Fibroblast of skin of left biceps (primary cell): ENCODE results near the gene GALNS.

Experiments used
- DNase-seq, 2 experiments: peaks; one replicate each; pipeline ENCODE4 v3.0.0-alpha.2; 2013; ENCODE audit warnings: low read depth in 2 of 2

The GALNS gene

DNA sequence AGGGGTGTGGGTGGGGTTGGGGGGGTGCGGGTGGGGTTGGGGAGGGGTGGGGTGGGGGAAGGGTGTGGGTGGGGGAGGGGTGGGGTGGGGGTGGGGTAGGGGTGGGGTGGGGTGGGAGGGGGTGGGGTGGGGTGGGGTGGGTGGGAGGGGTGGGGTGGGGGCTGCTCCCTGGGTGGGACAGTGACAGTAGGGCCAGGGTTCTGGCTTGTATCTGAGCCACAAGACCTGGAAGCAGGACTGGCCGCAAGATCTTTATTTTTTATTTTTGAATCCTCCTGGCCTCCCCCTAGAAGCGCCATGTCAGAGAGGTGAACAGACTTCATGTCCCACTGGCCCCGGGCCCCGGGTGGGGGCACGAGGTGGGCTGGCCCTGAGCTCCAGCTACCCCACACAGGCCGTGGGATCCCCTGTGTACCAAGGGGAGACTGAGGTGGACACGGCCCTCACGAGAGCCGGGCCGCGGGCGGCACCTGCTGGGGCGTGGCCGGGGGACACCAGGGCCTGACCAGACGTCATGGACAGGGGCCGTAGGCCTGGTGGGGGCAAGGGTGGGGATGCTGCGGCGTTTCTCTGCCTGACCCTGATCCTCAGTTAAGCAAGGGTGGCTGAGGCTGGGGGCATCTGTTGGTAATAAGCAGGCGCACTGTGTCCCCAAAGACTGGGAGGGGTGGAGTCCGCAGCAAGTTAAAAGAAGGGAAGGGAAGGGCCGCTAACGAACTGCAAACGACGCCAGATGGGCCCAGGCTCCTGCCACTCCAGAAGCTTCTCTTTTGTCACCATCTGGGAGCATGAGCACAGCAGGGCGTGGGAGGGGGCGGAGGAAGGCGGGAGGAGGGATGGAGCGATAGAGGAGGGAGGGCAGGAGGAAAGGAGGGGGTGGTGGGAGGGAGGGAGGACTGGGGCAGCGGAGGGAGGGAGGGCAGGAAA is 32.0 kb upstream of the GALNS start:
- DNase-seq: no peak

DNA sequence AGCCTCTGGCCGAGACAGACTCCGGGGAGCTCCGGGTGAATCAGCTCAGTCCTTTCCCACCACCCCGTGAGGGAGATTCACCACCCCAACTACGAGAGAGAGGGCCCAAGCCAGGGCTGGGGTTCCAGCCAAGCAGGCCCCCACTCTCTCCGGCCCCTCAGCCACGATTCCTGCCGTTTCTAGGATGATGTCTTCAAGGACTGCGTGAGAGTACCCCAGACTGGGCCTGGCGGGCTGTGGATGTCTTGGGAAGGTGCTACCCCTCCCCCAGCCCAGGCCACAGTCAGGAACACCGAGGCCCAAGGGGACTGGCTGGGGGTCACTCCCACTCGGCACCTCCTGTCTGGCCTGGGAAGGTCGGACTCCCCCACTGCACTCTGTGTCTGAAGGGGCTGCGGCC is 31.3 kb upstream of the GALNS start:
- no peak for DNase-seq

DNA sequence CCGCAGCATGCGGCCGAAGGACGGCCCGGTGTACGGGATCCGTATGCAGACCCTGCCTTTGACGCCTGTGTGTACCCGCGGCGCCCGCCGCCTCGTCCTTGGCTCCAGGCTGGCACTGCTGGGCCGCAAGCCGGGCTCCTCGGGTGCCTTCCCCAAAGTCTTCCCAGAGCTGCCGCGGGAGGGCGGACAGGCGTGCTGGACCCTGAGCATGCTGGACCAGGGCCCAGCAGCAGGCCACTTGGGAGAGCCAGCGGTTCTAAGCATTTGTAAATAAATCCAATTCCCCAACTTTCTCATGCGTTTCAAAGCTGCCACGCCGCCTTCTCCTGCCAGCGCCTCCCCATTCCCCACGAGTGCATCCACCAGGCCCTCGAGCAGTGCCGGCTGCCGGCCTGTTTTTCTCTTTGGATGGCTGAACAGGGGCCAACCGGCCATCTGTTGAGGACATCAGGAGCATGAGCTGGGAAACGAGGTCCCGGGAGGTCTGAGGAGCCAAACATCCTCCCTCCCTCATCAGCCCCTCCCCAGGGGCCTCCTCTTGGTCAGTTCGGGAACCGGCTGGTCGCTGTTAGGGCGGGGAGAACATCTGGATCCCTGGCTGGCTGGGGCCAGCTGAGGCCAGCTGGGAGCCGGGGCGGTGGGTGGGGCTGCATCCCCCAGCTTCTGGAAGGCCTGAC is 30.2 kb upstream of the GALNS start:
- DNase-seq: no peak

DNA sequence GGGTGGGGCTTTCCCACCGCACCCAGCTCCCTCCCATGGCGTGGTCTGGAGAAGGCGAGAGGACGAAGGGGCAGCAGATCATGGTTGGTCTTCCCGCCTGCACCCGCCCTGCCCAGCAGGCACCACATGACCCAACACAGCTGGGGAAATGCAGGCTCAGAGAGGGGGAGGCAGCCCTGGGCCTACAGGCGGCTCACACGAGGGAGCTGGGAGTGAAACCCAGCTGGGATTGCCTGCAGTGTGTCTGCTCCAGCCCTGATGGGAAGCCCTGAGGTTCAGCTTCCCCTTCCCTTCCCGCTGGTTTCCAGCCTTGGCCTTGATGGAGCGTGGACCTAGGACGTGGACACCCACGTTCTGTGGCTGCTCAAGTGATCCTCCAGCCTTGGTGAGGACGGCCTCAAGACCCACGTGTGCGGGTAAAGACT is 29.7 kb upstream of the GALNS start:
- no peak for DNase-seq

DNA sequence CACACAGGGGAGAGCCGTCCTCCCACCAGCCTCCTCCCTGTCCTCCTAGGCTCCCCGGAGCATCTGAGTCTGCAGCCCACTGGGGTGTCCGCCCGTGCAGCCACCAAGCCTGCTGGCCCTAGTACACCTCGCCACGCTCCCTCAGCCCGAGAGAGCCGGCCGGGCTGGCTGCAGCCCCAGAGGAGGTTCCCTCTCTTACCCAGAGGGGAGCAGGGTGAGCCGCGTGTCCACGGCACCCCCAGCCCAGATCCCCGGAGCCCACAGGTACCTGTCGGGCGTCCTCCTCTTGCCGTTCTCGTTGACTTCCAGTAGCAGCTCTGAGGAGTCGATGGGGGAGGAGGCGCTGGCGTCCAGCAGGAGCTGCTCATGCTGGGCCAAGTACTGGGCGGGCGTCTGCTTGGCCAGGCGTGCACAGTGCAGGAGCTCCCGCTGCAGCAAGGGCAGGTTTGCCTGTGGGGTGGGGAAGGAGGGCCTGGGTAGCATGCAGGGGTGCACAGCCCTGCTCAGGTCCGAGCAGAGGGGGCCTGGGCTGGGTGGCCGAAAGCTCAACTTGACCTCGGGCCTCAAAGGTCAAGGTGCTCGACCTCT is 29.0 kb upstream of the GALNS start:
- no peak for DNase-seq

DNA sequence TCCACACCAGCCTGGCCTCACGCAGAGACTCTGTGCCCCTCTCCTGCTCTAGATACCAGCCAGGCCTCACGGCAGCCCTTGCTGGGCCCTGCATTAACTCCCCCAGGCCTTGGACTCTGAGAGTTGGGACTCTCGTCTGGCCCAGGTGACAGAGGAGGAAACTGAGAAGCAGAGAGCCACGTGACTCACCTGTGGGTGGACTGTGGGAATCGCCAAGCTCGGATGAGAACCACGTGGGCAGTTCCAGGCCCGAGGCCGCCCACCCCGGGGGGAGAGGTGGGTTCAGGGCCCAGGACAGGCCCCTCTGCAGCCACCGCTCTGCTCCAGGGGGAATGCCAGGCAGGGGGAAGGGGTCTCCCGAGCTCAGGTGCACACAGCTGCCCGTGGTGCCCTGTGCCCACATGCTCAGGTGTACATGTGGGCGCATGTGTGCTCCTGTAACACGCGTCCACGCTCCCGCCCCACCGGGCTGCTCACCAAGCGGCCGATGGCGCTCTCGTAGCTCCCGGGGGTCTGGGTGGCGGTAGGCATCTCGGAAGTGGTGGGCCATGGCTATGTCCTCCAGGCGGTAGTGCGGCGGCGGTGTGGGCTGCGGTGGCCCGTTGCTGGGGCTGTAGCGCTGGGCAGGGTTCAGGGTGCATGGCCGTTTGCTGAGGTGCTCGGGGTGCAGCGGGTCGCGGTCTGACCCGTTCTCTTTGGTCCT is 28.0 kb upstream of the GALNS start:
- DNase-seq: no peak

DNA sequence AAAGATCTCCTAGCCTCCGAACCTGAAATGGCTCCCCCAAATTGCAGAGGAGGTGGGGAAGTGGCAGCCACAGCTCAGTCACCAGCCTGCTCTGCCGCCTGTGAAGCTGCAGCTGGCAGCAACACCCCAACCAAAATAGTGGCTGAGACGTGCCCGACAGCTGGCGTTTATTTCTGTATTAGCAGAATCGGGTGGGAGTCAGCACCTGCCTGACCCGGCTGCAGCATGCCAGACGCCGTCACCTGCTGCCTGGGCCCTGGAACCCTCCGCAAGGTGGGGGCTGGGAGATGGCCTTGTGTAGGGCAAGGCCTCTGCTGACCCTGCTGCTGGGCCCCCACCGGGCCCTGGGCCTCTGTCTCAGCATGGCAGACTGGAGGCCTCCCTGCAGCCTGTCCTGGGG is 27.2 kb upstream of the GALNS start:
- DNase-seq: no peak

DNA sequence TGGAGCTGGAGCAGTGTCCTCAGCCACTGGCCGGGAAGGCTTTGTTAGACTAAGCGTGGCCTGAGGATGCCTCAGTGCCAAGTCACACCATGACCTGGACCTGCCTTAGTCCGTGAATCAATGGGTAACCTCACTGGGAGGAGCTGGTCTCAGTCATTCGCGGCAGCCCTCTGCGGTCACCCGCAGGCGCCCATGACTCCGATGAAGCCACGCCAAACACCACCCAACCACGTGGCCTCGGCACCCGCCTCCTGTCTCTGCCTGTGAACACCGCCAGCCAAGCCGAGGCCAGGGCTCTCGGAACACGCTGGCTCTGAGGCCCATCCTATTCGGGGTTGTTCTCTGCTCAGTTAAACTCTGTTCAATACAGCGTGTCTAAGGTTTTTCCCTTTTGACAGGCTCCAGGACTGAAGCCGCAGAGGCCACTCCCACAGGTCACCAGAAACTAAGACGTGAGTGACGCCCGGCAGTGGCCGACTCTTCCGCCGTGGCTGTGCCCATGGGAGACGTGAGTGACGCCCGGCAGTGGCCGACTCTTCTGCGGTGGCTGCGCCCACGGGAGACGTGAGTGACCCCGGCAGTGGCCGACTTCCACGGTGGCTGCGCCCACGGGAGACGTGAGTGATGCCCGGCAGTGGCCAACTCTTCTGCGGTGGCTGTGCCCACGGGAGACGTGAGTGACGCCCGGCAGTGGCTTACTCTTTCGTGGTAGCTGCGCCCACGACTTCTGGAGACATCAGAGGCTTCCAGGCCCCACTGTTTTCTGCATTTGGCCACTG is 26.6 kb upstream of the GALNS start:
- no peak for DNase-seq

DNA sequence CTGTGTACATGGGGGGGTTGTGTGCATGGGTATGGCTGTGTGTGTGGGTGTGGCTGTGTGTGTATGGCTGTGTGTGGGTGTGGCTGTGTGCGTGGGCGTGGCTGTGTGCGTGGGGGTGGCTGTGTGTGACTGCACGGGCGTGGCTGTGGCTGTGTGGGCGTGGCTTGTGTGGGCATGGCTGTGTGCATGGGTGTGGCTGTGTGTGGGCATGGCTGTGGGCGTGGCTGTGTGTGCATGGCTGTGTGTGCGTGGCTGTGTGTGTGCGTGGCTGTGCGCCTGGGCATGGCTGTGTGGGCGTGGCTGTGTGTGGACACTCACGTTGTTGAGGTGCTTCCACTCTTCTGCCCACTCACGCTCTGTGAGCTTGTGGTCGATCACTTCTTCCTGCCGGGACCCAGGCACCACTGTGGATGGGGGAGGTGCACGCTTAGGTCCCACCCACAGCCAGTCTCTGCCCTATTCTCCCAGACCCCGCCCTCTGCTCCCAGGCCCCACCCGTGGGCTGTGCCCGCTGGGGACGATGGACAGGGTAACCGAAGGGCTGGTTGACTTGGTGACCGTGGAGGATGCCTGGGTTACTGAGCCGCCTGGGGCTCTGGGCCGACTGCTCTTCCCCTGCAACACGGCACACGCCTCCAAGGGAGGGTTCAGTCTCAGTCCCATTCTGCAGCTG is 25.7 kb upstream of the GALNS start:
- no peak for DNase-seq

DNA sequence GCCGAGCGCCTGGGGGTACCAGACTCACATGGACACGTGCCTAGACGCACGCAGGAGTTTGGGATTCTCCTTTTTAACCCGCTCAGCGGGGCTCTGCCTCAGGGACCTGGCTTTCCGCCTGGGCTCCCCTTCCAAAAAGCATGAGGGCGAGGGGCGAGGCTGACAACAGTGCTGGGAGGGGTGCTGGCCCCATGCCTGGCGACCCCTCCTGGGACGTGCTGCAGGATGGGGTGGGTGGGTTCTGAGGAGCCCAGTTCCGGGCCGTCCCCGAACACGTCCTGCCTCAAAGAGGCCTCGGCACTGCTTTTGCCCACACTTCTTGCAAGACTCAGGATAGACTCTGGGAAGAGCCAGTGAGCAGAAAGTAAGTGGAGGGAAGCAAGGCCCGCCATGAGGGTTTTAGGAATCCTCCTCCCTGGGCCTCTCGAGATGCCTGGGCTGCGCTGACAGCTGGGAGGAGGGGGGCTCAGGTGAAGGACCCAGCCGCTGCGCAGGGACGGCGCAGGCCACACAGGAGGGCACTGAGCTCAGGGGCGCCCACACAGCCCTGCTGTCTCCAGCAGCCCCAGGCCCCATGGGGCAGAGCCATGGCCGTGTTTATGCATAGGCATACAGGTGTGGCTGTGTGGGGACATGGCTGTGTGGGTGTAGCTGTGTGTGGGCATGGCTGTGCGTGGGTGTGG is 25.1 kb upstream of the GALNS start:
- no peak for DNase-seq

DNA sequence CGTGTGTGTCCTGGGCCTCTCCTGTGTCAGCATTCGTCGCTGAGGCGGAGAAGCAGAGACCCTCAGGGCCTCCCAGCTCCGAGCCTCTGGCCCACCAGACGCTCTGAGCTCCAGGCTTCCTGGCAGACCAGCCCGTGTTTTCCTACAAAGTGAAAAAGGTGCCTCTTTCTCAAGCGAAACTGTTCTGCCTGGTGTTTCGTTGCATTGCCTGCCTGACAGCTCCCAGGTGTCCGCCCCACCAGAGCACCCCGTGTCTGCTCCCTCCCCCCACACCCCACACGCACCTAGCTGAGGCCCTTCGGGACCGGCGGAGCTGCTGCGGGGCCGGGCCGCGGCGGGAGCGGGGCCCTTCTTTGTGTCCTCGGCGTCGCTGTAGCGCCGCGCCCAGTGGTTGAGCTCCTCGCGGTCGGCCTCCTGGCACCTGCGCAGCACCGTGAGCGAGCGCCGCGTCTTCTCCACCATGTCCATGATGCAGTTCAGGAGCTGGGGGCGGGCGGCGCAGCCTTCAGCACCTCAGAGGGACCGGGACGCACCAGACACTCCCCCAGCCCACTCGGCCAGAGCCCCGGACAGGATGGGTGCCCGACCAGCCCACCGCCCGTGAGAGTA is 24.4 kb upstream of the GALNS start:
- DNase-seq: no peak

DNA sequence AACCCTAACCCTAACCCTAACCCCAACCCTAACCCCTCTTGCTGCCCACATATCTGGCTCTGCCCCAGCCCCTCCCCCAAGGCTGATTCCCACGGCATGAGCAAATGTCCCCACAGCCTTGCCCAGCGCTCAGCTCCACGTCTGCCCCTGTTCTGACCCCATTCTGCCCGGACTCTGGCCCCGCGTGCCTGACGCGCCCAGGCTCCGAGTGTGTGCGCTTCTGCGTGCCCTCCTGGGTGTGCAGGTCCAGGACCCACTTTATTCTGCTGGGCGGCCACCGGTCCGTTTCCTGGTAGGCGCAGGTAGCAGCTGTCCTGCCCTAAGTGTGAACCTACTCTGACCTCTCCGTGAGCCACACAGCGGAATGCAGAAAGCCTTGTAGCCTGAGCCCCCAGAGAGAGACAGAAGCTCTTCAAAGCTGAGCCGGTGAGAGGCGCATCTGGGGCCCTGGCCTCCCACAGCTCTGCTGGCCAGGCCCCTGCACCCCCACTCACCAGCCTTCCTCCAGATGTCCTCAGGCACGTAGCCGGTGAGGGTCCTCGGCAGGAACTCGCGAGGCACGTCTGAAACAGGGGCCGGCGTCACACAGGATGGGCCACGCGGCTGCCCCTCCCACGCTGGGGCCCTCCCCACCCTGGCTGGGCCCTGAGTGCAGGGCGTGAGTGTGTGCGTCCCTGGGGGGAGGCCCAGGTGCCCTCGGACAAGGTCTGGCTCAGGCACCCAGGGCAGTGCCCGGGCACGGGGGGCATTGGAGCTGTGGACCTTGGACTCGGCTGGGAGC is 23.7 kb upstream of the GALNS start:
- DNase-seq: no peak

DNA sequence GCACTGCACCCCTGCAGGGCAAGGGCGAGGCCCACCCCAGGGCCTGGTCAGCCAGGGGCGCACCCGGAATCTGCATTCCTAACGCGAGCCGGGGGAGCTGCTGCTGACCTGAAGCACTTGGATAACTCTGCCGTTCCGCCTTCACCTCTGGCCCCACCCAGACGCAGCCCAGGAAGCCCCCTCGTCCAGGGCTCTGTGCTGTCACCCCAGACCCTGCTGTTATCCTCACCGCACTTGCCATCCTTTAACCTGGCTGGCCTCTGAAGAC is 23.0 kb upstream of the GALNS start:
- no peak for DNase-seq

DNA sequence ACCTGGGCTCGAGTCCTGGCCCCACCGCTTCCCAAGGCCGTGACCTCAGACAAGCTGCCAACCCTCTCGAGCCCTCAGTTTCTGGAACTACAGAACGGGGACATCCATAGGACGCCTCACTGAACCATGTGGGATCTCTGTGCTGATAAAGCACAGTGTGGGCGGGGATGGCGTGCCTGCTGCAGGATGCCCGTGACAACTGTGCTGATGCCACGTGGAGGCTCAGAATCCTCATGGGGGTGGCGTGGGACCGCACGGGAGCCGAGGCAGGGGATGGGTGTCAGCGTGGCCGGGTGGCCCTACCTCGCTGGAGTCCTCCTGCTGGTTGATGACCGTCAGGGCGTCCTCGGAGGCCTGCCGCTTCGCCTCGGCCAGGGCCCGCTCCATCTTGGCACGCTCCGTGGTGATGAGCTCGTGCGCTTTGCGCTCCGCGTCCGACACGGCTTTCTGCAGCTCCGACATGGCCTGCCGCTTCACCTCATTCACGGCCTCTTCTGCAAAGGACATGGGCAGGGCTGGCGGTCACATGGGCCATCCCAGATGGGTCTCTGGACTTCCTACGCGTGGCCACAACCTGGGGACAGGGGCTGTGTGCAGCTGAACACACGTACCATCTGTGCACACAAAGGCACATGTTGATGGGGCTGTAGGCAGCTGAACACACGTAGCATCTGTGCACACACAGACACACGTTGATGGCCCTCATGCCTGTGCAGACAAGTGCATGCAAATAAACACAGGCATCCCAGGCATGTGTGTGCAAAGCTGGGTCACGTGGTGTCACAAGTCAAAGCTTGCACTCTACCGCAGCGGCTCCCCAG is 22.4 kb upstream of the GALNS start:
- DNase-seq: no peak

DNA sequence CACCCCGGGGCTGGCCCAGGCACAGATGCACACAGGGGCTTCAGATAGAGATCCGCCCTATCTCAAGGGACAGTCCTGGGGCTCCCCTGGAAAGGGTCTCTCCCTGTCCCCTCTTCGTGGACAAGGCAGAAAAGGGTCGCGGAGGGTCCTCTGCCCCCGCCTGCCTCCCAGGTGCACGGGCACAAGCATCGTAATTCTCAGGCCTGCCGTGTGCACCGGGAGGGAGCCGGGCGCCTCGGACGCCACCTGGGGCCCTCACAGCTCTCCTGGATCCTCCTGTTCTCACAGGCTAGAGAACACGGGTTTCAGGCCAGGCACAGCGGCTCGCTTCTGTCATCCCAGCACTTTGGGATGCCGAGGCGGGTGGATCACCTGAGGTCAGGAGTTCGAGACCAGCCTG is 21.6 kb upstream of the GALNS start:
- DNase-seq: no peak

DNA sequence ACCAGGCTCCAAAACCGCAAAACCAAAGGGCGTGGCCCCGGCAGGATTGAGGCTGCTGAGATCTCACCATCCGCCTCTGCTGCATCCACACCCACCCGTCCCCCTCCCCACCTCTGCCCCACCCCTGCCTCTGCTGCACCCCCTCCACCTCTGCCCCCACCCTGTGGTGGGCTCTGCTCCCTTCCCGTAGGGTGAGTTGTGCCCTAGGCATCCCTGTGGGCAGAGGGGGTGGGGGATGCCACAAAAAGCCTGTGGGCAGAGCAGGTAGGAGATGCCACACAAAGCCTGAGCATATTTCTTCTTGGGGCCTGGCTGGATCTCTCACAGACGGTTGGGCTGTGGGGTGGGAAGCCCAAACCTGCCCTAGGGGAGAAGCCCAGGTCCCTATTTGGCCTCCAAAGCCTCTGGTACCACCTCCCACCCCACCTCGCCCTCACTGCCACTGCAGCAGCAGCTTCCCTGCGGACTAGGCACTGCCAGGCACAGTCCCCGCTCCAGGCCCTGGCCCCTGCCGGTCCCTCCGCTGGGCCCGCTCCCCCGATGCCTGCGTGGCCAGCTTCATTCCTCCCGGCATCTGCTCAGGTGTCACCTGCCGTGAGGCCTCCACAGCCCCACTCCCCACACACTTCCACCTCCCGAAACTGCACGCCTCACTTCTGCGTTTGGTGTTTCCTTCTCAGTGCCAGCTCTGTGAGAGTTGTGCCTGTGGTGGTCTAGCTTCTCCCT is 21.0 kb upstream of the GALNS start:
- DNase-seq: no peak

DNA sequence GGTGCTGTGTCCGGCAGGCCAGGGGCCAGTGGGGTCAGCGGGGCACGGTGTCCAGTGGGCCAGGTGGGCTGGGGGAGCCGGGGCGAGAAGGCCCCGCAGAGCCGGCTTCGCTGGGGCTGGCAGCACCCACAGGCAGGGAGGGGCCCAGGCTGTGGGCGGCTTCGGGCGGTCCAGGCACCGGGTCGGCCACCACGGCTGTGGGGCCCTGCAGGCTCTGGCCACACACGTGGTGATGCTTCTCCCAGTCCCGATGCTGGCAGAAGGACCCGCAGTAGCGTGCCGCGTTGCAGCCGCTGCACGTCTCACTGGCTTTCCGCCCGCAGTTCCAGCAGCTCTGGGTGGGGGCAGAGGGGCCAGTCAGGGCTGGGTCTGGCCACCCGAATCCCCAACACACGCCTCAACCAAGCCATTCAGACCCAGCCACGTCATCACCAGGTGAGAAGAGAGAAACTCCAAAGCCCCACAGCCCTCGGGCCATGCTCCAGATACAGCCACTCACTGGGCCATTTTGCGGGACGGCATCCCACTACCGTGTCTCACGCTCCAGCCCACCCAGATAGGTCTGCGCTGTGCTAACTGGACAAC is 20.3 kb upstream of the GALNS start:
- no peak for DNase-seq
